IPS DF 19.7 (cell line): ENCODE data around the gene MYO5B.
"Not testable (repeated sequence)": the region's sequence is repeated elsewhere in the genome, so short reads cannot be mapped to it uniquely, and the experiment has no call there.

Experiments used
- DNase-seq: peaks from one replicate; pipeline ENCODE4 v3.0.0-alpha.2; 2013; ENCODE audit warnings: low read depth, low spot score

MYO5B gene

GRCh38 chr18:50194631-50195532 is at the start of gene MYO5B:
TSS of gene MYO5B (minus strand) at chr18:50195147. CDS start at chr18:50194793, 354 bp downstream.
- DNase-seq = no peak

- DNase-seq = not testable (repeated sequence)
Measured at GRCh38 chr18:50241768-50242167, 46.8 kb upstream of the MYO5B start.

- no peak for DNase-seq
Measured at GRCh38 chr18:50240080-50240563, 45.2 kb upstream of the MYO5B start.

- DNase-seq = no peak
Measured at GRCh38 chr18:50232419-50232818, 37.5 kb upstream of the MYO5B start.

- no peak for DNase-seq
Measured at GRCh38 chr18:50231621-50232020, 36.7 kb upstream of the MYO5B start.

- not testable (repeated sequence) for DNase-seq
Measured at GRCh38 chr18:50220249-50220648, 25.3 kb upstream of the MYO5B start.

GRCh38 chr18:50218432-50219197 is 23.7 kb upstream of the MYO5B start:
- DNase-seq = no peak

GRCh38 chr18:50209311-50209710 is 14.4 kb upstream of the MYO5B start:
- DNase-seq = no peak

GRCh38 chr18:50207722-50208121 is 12.8 kb upstream of the MYO5B start:
- no peak for DNase-seq

GRCh38 chr18:50203801-50204604 is 9.1 kb upstream of the MYO5B start:
- peak; percentile 40 for DNase-seq

GRCh38 chr18:50201476-50202018 is 6.6 kb upstream of the MYO5B start:
- no peak for DNase-seq

GRCh38 chr18:50199921-50200320 is 5.0 kb upstream of the MYO5B start:
- DNase-seq = no peak

GRCh38 chr18:50199346-50199855 is 4.5 kb upstream of the MYO5B start:
- no peak for DNase-seq

- DNase-seq = no peak
Measured at GRCh38 chr18:50196261-50196660, 1.3 kb upstream of the MYO5B start.

- DNase-seq = no peak
Measured at GRCh38 chr18:50195689-50196088, 742 bp upstream of the MYO5B start.

GRCh38 chr18:50193796-50194630 is 934 bp downstream of the MYO5B start:
- no peak for DNase-seq

GRCh38 chr18:50192995-50193795 is 1.8 kb downstream of the MYO5B start:
- no peak for DNase-seq

GRCh38 chr18:50190926-50191325 is 4.0 kb downstream of the MYO5B start:
- DNase-seq = no peak

GRCh38 chr18:50190236-50190635 is 4.7 kb downstream of the MYO5B start:
- DNase-seq = no peak
